Epithelial cell of umbilical artery (primary cell): Measurements from ENCODE around the gene CABP5. TPM values are rescaled to one million over a fixed set of nuclear protein-coding genes. Genes with fewer than 3 reads are reported as not detected.

Experiments used
- total RNA-seq: library from RNA; depleted of rRNA; stranded (reverse); fragments of >200 nt; gene quantifications from 2 replicates; pipeline ENCODE4 v1.2.3, GENCODE V29; 2014

Gene CABP5
- total RNA-seq, result not detected in 2 replicates

DNA sequence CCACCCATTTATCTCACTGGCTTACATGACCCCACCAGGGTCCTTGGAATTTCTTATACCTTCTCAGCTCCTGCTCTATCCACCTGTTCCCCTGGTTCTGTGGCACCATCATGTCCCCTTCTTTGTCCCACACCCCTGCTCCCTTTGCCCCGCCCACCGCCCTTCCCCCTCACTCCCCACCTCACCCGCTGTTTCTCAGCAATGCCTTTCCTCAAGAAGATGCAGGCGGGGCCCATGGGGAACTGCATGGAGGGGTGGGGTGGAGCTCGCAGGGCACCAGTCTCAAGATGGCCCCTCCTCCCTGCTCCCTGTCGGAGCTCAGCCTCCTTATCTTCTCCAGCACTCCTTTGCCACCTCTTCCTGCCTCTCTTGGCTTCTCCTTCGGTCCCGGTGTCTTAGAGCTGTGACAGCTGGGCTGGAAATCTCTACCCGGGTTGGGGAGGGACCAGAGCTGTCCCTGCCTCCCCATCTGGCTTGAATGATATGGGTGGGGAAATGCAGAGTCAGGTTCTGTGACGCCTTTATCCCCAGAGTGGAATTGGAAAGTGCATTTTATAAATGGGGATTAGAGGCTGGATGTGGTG lies at the start of gene CABP5:
Gene CABP5, minus strand, starts transcription at position 405 of the 584 bp plus-strand sequence. Its CDS starts 157 bp downstream, at position 248.

DNA sequence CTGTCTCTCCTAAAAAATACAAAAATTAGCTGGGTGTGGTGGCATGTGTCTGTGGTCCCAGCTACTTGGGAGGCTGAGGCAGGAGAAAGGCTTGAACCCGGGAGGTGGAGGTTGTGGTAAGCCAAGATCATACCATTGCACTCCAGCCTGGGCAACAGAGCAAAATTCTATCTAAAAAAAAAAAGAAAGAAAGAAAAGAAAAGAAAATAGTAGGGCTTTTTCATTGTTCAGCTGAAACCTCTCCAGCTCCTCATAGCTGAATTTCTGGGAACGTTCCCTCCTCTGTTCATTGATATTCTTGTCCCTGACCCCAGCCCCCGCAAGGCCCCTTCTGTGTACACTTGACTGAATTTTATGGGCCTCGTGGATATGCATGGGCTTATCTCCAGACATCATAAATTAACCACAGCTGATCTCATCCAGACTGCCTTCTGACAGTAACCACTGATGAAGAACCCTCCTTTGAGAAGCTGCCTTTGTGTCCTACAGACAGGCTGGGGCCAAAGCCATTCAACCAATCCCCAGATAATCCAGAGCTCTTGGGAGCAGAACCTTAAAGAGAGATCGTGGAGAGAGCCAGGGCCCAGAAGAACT lies 49.6 kb downstream of the CABP5 start, which contains the start of gene ELSPBP1:
Gene ELSPBP1, plus strand, starts transcription at position 424 of the 594 bp plus-strand sequence. CDS start 14,036 bp downstream, outside the sequence.

DNA sequence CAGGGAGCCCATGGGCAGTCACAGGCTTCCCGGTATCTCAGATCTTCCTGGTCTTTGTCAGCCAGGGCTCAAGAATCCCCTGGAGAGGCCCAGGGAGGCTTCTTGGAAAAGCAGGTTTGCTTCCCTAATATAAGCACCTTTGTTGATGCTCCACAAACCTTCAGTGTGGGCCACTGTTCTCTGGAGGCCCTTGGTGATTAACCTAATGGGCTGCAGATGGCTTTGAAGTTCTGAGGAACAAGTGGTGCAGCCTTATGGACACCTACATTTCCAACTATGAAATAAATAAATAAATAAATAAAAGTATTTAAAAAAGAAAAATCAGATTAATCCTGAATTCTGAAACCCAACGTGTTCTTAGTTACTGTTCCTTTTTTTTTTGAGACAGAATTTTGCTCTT lies 51.8 kb downstream of the CABP5 start, which contains the start of gene BSPH1:
Gene BSPH1, minus strand, starts transcription at position 101 of the 400 bp plus-strand sequence. Its CDS starts 89 bp downstream, at position 12.

Other genes starting within 250 kb of the CABP5 start
- not detected in 2 replicates for gene TPRX1, start 239.5 kb downstream of the CABP5 start, total RNA-seq
- not detected in 2 replicates for gene CRX, start 222.1 kb downstream of the CABP5 start, total RNA-seq
- not detected in 2 replicates for gene TPRX2, start 184.8 kb downstream of the CABP5 start, total RNA-seq
- not detected in 2 replicates for gene SULT2A1, start 157.8 kb downstream of the CABP5 start, total RNA-seq
- gene BSPH1, start 51.9 kb downstream of the CABP5 start, total RNA-seq, result not detected in 2 replicates
- not detected in 2 replicates for gene ELSPBP1, start 49.4 kb downstream of the CABP5 start, total RNA-seq
- gene PLA2G4C, start 66.7 kb upstream of the CABP5 start, total RNA-seq, result 15.9 and 33.7 TPM in 2 replicates
- gene LIG1, start 126.3 kb upstream of the CABP5 start, total RNA-seq, result 23.6 and 30.5 TPM in 2 replicates
- gene ZSWIM9, start 126.6 kb upstream of the CABP5 start, total RNA-seq, result 1.6 and 3.6 TPM in 2 replicates
- gene CARD8, start 211.8 kb upstream of the CABP5 start, total RNA-seq, result 91.9 and 127 TPM in 2 replicates
- gene ZNF114, start 226.0 kb upstream of the CABP5 start, total RNA-seq, result 0.65 and 2.9 TPM in 2 replicates